Stimulated activated CD4-positive, alpha-beta T cell treated with anti-CD3 and anti-CD28 coated beads, TNF-alpha, amount 100 ng/mL, for 24 hours (primary cell): ENCODE results near the gene DNAI1.
A peak's percentile ranks its signal among the peaks of the same experiment; 100 is the strongest.

Source experiments
- DNase-seq, 3 experiments: peaks; one replicate each; pipeline ENCODE4 v3.0.0-alpha.2; 2020; ENCODE audit warnings: low read depth in 3 of 3

Gene DNAI1

DNA sequence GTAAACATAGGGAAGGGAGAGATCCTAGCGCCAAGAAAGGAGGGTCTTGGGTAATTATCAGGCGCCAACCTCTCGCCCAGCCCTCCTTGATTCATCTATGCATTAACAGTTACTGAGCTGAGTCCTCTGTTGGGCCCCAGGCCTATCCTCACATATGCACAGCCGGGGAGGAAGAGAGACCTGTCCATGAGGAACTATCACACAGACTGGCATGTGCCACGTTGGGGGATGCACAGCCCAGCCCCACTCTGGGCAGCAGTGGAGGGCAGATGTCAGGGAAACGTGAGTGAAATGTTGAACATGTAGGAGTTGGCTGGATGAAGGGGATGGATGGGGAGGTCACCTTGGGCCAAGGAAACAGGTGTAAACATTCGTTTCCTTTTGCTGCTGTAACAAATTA is 82.9 kb downstream of the DNAI1 start:
- no peak for DNase-seq

DNA sequence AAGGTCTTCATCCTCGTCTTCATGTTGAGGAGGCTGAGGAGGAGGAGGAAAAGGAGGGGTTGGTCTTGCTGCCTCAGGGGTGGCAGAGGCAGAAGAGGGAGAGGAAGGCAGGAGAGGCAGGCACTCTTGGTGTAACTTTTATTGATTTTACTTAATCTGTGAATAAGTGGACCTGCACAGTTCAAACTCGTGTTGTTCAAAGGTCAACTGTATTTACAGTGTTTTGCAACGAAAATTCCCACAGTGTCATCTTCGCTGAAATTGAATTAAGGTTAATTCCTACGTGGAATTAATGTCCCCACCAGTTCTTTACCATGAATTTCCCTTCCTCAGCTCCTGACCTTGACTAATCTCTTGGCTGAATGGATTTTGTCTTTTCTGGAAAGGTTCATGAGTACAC is 85.4 kb downstream of the DNAI1 start:
- DNase-seq: no peak

GRCh38 chr9:34545497-34545896 is 86.9 kb downstream of the DNAI1 start:
- no peak for DNase-seq

GRCh38 chr9:34546102-34546833 is 87.7 kb downstream of the DNAI1 start:
- no peak for DNase-seq

GRCh38 chr9:34546834-34547827 is 88.5 kb downstream of the DNAI1 start:
- peak in 2 of 3 experiments; percentile 26 to 58 for DNase-seq

GRCh38 chr9:34547960-34548611 is 89.5 kb downstream of the DNAI1 start:
- peak in 1 of 3 experiments; percentile 32 for DNase-seq

DNA sequence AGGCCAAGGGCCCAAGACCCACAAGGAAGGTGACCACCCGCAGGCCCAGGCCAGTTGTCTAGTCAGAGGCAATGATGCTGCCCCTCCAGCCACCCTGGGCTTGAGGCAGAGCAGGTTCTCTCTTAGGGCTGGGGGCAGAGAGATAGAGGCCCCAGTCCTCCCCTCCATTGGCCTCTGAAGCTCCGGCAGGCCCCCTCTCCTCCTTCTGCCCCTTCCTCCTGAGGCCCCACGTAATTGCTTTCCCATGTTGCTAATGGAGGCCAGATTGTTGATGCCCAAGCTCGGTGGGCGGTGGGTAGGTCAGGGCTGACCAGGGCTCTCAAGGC is 90.8 kb downstream of the DNAI1 start:
- DNase-seq: no peak

DNA sequence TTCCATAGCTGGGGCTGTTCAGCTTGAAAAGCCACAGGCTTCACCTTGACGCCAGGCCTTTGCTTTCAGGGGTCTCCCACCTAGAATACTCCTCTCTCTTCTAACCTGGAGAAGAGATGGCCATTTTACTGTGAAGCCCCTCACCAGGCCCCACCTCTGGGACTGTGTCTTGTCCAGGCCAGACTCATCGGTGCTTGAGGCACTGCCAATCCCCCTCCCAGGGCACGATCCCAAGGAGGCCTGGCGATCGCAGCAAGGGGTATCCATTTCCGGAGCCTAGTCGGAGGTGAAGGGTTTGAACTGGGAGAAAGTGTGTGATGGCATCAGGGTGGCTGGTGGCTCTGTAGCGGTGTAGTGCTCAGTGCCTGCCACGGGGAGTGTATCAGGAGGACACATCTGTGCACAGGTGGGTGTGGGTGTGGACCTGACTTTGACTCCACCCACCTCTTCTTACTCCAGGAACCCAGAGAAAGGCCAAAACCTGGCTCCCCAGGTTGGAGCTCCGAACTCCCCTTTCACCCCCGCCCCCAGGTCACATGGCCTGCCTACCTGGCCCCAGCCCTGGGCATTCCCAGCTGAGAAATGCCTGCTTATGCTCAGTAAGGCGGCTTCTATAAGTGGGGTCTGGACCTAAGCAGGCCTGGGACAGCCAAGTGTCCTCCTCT is 91.5 kb downstream of the DNAI1 start:
- DNase-seq: no peak

- no peak for DNase-seq
Observed at GRCh38 chr9:34550681-34551270, 92.2 kb downstream of the DNAI1 start.

DNA sequence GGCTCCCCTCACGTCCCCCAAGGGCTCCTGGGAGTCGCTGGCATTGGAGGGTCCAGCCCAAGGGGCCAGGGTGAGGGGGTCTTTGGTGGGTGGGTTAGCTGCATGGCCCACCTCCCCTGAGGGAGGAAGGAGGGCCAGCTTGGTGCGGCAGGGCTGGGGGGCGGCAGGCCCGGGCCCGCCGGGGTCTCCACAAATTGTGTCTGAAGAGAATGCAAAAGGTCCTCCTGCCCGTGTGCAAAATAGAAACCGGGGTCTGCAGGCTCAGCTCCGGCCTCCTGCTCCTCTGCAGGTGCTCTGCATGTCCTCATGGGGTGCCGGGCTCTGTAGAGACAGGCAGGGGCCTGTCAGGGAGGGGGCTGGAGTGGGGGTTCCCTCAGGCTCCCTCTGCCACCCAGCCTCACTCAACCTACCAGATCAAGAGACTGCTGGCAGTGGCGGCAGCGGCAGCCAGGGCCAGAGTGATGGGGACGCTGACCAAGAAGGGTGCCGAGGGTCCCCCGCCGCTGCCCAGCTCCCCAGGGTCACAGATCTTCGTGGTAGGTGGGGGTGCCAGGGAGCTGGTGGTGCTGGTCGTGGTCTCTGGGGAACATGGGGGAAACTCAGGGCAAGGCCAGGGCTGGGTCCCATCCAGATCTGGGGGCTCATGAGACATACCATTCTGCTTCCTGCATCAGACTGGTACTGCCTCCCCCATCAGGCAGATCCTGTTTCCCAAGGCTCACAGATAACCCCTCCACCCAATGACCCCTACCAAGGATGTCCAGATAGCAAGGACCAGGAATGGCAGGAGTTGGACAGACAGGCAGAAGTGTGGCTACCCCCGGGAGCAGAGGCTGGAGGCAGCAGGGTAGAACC is 93.4 kb downstream of the DNAI1 start:
- no peak for DNase-seq

- no peak for DNase-seq
Observed at GRCh38 chr9:34552606-34552981, 94.0 kb downstream of the DNAI1 start.

DNA sequence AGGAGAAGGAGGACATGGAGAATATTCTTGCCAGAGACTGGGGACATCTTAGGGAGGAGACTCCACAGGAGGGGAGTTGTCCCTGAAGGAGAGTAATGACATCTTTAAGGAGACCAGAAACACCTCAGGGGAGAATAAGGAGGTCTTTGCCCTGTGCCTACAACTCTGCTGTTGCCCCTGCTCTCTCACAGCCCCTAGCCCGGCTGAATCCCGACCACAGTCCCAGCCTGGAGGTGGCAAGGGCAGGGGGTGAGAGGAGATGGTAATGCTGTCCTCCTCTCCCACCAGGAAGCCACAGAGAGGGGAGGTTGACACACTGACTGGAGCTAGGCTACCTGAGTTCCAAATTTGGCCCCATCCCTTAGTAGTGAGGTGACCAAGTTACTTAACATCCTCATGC is 94.4 kb downstream of the DNAI1 start:
- DNase-seq: no peak

GRCh38 chr9:34553511-34554021 is 95.0 kb downstream of the DNAI1 start:
- no peak for DNase-seq

- DNase-seq: no peak
Observed at GRCh38 chr9:34554211-34555001, 95.8 kb downstream of the DNAI1 start.

GRCh38 chr9:34555002-34555348 is 96.4 kb downstream of the DNAI1 start:
- no peak for DNase-seq

- DNase-seq: no peak
Observed at GRCh38 chr9:34555500-34555899, 96.9 kb downstream of the DNAI1 start.

GRCh38 chr9:34555936-34556525 is 97.4 kb downstream of the DNAI1 start:
- no peak for DNase-seq

GRCh38 chr9:34556949-34557348 is 98.3 kb downstream of the DNAI1 start:
- no peak for DNase-seq
